WTC11 (cell line): Measurements from ENCODE around the gene WDR7. TPM values are rescaled to one million over a fixed set of nuclear protein-coding genes. Genes with fewer than 3 reads are reported as not detected.

Experiments
- ATAC-seq: fragments of 200-7000 bp; cut with Tn5 transposase; 2 replicates; pipeline ENCODE4 v1.10.0; 2021; ENCODE audit warnings: mild to moderate bottlenecking, moderate library complexity
- CTCF ChIA-PET: fragments of 300-600 bp; sonication (Branson Sonifier 250); formaldehyde crosslinking; loops from one replicate; lab custom pipeline; 2021; ENCODE audit warnings: antibody characterized with exemption; lab: Charles Lee
- POLR2A ChIA-PET: fragments of 350-600 bp; sonication (Branson Sonifier 250); formaldehyde crosslinking; loops from one replicate; lab custom pipeline; 2021; ENCODE audit warnings: antibody characterized with exemption; lab: Charles Lee
- DNase-seq: peaks from one replicate; pipeline ENCODE4 v3.0.0; 2021; ENCODE audit warnings: low spot score
- H3K27ac Mint-ChIP-seq: 2 replicates; pipeline ENCODE4 v1.8.0; 2021; ENCODE audit warnings: mixed read lengths
- H3K27me3 Mint-ChIP-seq: 2 replicates; pipeline ENCODE4 v1.8.0; 2021; ENCODE audit warnings: low read depth, mild to moderate bottlenecking, moderate library complexity, mixed read lengths
- H3K36me3 Mint-ChIP-seq: 2 replicates; pipeline ENCODE4 v1.8.0; 2021; ENCODE audit warnings: mixed read lengths
- H3K4me1 Mint-ChIP-seq: 2 replicates; pipeline ENCODE4 v1.8.0; 2022; ENCODE audit warnings: mixed read lengths
- H3K4me3 Mint-ChIP-seq: 2 replicates; pipeline ENCODE4 v1.8.0; 2021; ENCODE audit warnings: mild to moderate bottlenecking, moderate library complexity, mixed read lengths
- H3K9me3 Mint-ChIP-seq: 2 replicates; pipeline ENCODE4 v1.8.0; 2021; ENCODE audit warnings: mixed read lengths
- ATF1 ChIP-seq: sonication (generic); formaldehyde crosslinking; IDR thresholded peaks from 2 replicates; pipeline ENCODE4 v1.8.1; 2023; ENCODE audit warnings: mild to moderate bottlenecking, moderate library complexity, missing genetic modification reagents
- ATF6 ChIP-seq: sonication (generic); formaldehyde crosslinking; IDR thresholded peaks from 2 replicates; pipeline ENCODE4 v1.8.1; 2023; ENCODE audit warnings: mild to moderate bottlenecking, missing genetic modification reagents
- CTCF ChIP-seq: fragments of 200-600 bp; IDR thresholded peaks from 2 replicates; pipeline ENCODE4 v1.8.0; 2022; ENCODE audit warnings: antibody characterized with exemption
- E2F1 ChIP-seq: sonication (generic); formaldehyde crosslinking; IDR thresholded peaks from 2 replicates; pipeline ENCODE4 v1.8.0; 2022; ENCODE audit warnings: mild to moderate bottlenecking, missing genetic modification reagents
- E2F4 ChIP-seq: sonication (generic); formaldehyde crosslinking; IDR thresholded peaks from 2 replicates; pipeline ENCODE4 v1.8.1; 2022; ENCODE audit warnings: low read depth, mild to moderate bottlenecking, moderate library complexity, missing genetic modification reagents, borderline replicate concordance
- EMX1 ChIP-seq: fragments of 250-450 bp; sonication (Bioruptor Pico); IDR thresholded peaks from 2 replicates; pipeline ENCODE4 v1.8.0; 2021; ENCODE audit warnings: mild to moderate bottlenecking
- ETV6 ChIP-seq: sonication (generic); formaldehyde crosslinking; IDR thresholded peaks from 2 replicates; pipeline ENCODE4 v1.8.1; 2022; ENCODE audit warnings: mild to moderate bottlenecking, missing genetic modification reagents
- FOXJ3 ChIP-seq: sonication (generic); formaldehyde crosslinking; IDR thresholded peaks from 2 replicates; pipeline ENCODE4 v1.9.0; 2021; ENCODE audit warnings: missing genetic modification reagents, mild to moderate bottlenecking, borderline replicate concordance
- FOXP1 ChIP-seq: sonication (generic); formaldehyde crosslinking; IDR thresholded peaks from 2 replicates; pipeline ENCODE4 v1.8.0; 2022; ENCODE audit warnings: missing genetic modification reagents, mild to moderate bottlenecking, moderate library complexity, borderline replicate concordance
- NFATC4 ChIP-seq: fragments of 250-450 bp; sonication (Bioruptor Pico); IDR thresholded peaks from 2 replicates; pipeline ENCODE4 v1.9.0; 2021; ENCODE audit warnings: mild to moderate bottlenecking
- NR1H2 ChIP-seq: sonication (generic); formaldehyde crosslinking; IDR thresholded peaks from 2 replicates; pipeline ENCODE4 v1.9.0; 2021; ENCODE audit warnings: mild to moderate bottlenecking, moderate library complexity, missing genetic modification reagents
- NR3C1 ChIP-seq: sonication (generic); formaldehyde crosslinking; conservative IDR thresholded peaks from 2 replicates; pipeline ENCODE4 v1.8.1; 2023; ENCODE audit warnings: low read depth, mild to moderate bottlenecking, missing genetic modification reagents
- PREB ChIP-seq: sonication (generic); formaldehyde crosslinking; IDR thresholded peaks from 2 replicates; pipeline ENCODE4 v1.8.1; 2022; ENCODE audit warnings: mild to moderate bottlenecking, missing genetic modification reagents, moderate library complexity, borderline replicate concordance
- PRRX2 ChIP-seq: fragments of 250-450 bp; sonication (Bioruptor Pico); IDR thresholded peaks from 2 replicates; pipeline ENCODE4 v1.8.0; 2021; ENCODE audit warnings: mild to moderate bottlenecking
- SMAD3 ChIP-seq: sonication (generic); formaldehyde crosslinking; IDR thresholded peaks from 2 replicates; pipeline ENCODE4 v1.8.0; 2022; ENCODE audit warnings: missing genetic modification reagents, mild to moderate bottlenecking, borderline replicate concordance
- TCF7 ChIP-seq: sonication (generic); formaldehyde crosslinking; IDR thresholded peaks from 2 replicates; pipeline ENCODE4 v1.8.0; 2022; ENCODE audit warnings: mild to moderate bottlenecking, low read depth, missing genetic modification reagents, moderate library complexity
- ZBTB21 ChIP-seq: sonication (generic); formaldehyde crosslinking; IDR thresholded peaks from 2 replicates; pipeline ENCODE4 v1.8.1; 2023; ENCODE audit warnings: mild to moderate bottlenecking, missing genetic modification reagents, borderline replicate concordance
- ZNF219 ChIP-seq: sonication (generic); formaldehyde crosslinking; IDR thresholded peaks from 2 replicates; pipeline ENCODE4 v1.8.0; 2023; ENCODE audit warnings: missing genetic modification reagents, mild to moderate bottlenecking, borderline replicate concordance
- ZNF281 ChIP-seq: sonication (generic); formaldehyde crosslinking; IDR thresholded peaks from 2 replicates; pipeline ENCODE4 v1.8.0; 2023; ENCODE audit warnings: mild to moderate bottlenecking, missing genetic modification reagents
- ZNF317 ChIP-seq: sonication (generic); formaldehyde crosslinking; IDR thresholded peaks from 2 replicates; pipeline ENCODE4 v1.8.1; 2023; ENCODE audit warnings: low read depth, mild to moderate bottlenecking, moderate library complexity, missing genetic modification reagents, borderline replicate concordance
- ZNF423 ChIP-seq: fragments of 250-450 bp; sonication (Bioruptor Pico); IDR thresholded peaks from 2 replicates; pipeline ENCODE4 v2.1.2; 2022; ENCODE audit warnings: mild to moderate bottlenecking, moderate library complexity
- ZNF532 ChIP-seq: fragments of 250-450 bp; sonication (Bioruptor Pico); IDR thresholded peaks from 2 replicates; pipeline ENCODE4 v1.9.0; 2021; ENCODE audit warnings: mild to moderate bottlenecking, borderline replicate concordance
- total RNA-seq: library from RNA; stranded (reverse); gene quantifications from 3 replicates; pipeline ENCODE4 v1.2.3, GENCODE V29; 2021

The WDR7 gene
- total RNA-seq, 1 experiment from 2014 or later: 12.2 TPM

GRCh38 chr18:56962322-56962721 is 311.2 kb downstream of the WDR7 start (continued):
- TF ChIP-seq ZNF532 (CRISPR knock-in tag): no peak
- TF ChIP-seq FOXJ3 (CRISPR knock-in tag): no peak
- no peak for TF ChIP-seq NR3C1 (CRISPR knock-in tag)
- TF ChIP-seq E2F1 (CRISPR knock-in tag): no peak
- TF ChIP-seq, all 79 proteins: peak for 0

GRCh38 chr18:56967035-56967434 is 315.9 kb downstream of the WDR7 start:
- no peaks in the 10 kb centered on the region for H3K9me3 Mint-ChIP-seq
- no peak overlapping the region for H3K27ac Mint-ChIP-seq
- ChIA-PET CTCF (no interaction called here), POLR2A (no interaction called here)
- no peaks in the 10 kb centered on the region for H3K36me3 Mint-ChIP-seq
- H3K4me1 Mint-ChIP-seq: peaks cover 9% of the 10 kb centered on the region
- DNase-seq: no peak
- ATAC-seq: peak; percentile 93
- no peaks in the 10 kb centered on the region for H3K27me3 Mint-ChIP-seq
- no peak overlapping the region for H3K4me3 Mint-ChIP-seq
- TF ChIP-seq EMX1 (CRISPR knock-in tag): no peak
- no peak for TF ChIP-seq ZNF219 (CRISPR knock-in tag)
- TF ChIP-seq ZBTB21: no peak
- no peak for TF ChIP-seq ATF6 (CRISPR knock-in tag)
- TF ChIP-seq ETV6: no peak
- no peak for TF ChIP-seq ZNF281 (CRISPR knock-in tag)
- TF ChIP-seq ZNF423 (CRISPR knock-in tag): no peak
- TF ChIP-seq TCF7: no peak
- TF ChIP-seq ATF1: no peak
- TF ChIP-seq SMAD3 (CRISPR knock-in tag): no peak
- TF ChIP-seq NR1H2 (CRISPR knock-in tag): no peak
- no peak for TF ChIP-seq FOXP1 (CRISPR knock-in tag)
- no peak for TF ChIP-seq PREB (CRISPR knock-in tag)
- no peak for TF ChIP-seq ZNF317 (CRISPR knock-in tag)
- TF ChIP-seq PRRX2 (CRISPR knock-in tag): no peak
- no peak for TF ChIP-seq NFATC4 (CRISPR knock-in tag)
- no peak for TF ChIP-seq E2F4
- TF ChIP-seq CTCF: no peak
